Trophoblast cell (in vitro differentiated cells and primary cell): ENCODE measurements around the gene HOXB6.

Experiments used
- DNase-seq, 2 donors: peaks; one replicate each; pipeline ENCODE4 v3.0.0-alpha.2; 2016
- H2AFZ ChIP-seq: 2 replicates; pipeline ENCODE4 v1.6.1; 2013; ENCODE audit warnings: low read length, moderate library complexity, mild to moderate bottlenecking; ENCODE audit not compliant: insufficient read depth, poor library complexity
- H2AK5ac ChIP-seq: 2 replicates; pipeline ENCODE4 v1.6.1; 2013; ENCODE audit warnings: mild to moderate bottlenecking, low read length
- H2BK120ac ChIP-seq: 2 replicates; pipeline ENCODE4 v1.6.1; 2013; ENCODE audit warnings: low read length, mild to moderate bottlenecking, moderate library complexity; ENCODE audit not compliant: insufficient read depth, poor library complexity
- H2BK12ac ChIP-seq: 2 replicates; pipeline ENCODE4 v1.6.1; 2013; ENCODE audit warnings: mild to moderate bottlenecking, low read length, moderate library complexity
- H2BK5ac ChIP-seq: 2 replicates; pipeline ENCODE4 v1.6.1; 2013; ENCODE audit warnings: low read length, low read depth, moderate library complexity, mild to moderate bottlenecking; ENCODE audit not compliant: poor library complexity
- H3K14ac ChIP-seq: 2 replicates; pipeline ENCODE4 v1.6.1; 2013; ENCODE audit warnings: mild to moderate bottlenecking, low read length
- H3K18ac ChIP-seq: 2 replicates; pipeline ENCODE4 v1.6.1; 2013; ENCODE audit warnings: mild to moderate bottlenecking, low read length
- H3K23ac ChIP-seq: 2 replicates; pipeline ENCODE4 v1.6.1; 2013; ENCODE audit warnings: low read length
- H3K27ac ChIP-seq: 2 replicates; pipeline ENCODE4 v1.5.1; 2013; ENCODE audit warnings: low read depth, mild to moderate bottlenecking, inconsistent platforms, low read length, moderate library complexity
- H3K27me3 ChIP-seq: 2 replicates; pipeline ENCODE4 v1.6.1; 2013; ENCODE audit warnings: inconsistent platforms, mild to moderate bottlenecking, low read length, moderate library complexity; ENCODE audit not compliant: insufficient read depth
- H3K36me3 ChIP-seq, 2 experiments: 1 replicate in 1 of 2; 2 replicates in 1 of 2; pipeline ENCODE4 v1.6.1; 2013; ENCODE audit warnings: low read length in 2 of 2, mild to moderate bottlenecking in 2 of 2, moderate library complexity in 1 of 2; ENCODE audit not compliant: insufficient read depth in 2 of 2, control insufficient read depth in 1 of 2
- H3K4ac ChIP-seq: 2 replicates; pipeline ENCODE4 v1.6.1; 2013; ENCODE audit warnings: low read depth, mild to moderate bottlenecking, low read length, moderate library complexity
- H3K4me1 ChIP-seq, 2 experiments: 1 replicate in 1 of 2; 2 replicates in 1 of 2; pipeline ENCODE4 v1.6.1; 2013; ENCODE audit warnings: low read length in 2 of 2, mild to moderate bottlenecking in 2 of 2, moderate library complexity in 1 of 2; ENCODE audit not compliant: insufficient read depth in 2 of 2, control insufficient read depth in 1 of 2
- H3K4me2 ChIP-seq: 2 replicates; pipeline ENCODE4 v1.6.1; 2013; ENCODE audit warnings: inconsistent platforms, mild to moderate bottlenecking, low read length, moderate library complexity
- H3K4me3 ChIP-seq: 2 replicates; pipeline ENCODE4 v1.5.1; 2013; ENCODE audit warnings: mild to moderate bottlenecking, low read depth, low read length, inconsistent platforms
- H3K79me1 ChIP-seq: one replicate; pipeline ENCODE4 v1.6.1; 2013; ENCODE audit warnings: low read length
- H3K79me2 ChIP-seq: 2 replicates; pipeline ENCODE4 v1.6.1; 2013; ENCODE audit warnings: low read length, mild to moderate bottlenecking; ENCODE audit not compliant: control insufficient read depth, insufficient read depth, poor library complexity
- H3K9ac ChIP-seq: 2 replicates; pipeline ENCODE4 v1.6.1; 2013; ENCODE audit warnings: mild to moderate bottlenecking, low read length
- H3K9me3 ChIP-seq: 2 replicates; pipeline ENCODE4 v1.6.1; 2013; ENCODE audit warnings: low read depth, mild to moderate bottlenecking, control low read depth, inconsistent platforms, low read length; ENCODE audit not compliant: insufficient read depth
- H4K12ac ChIP-seq: 2 replicates; pipeline ENCODE4 v1.6.1; 2013; ENCODE audit warnings: low read depth, mild to moderate bottlenecking, low read length, moderate library complexity
- H4K8ac ChIP-seq: 2 replicates; pipeline ENCODE4 v1.6.1; 2013; ENCODE audit warnings: low read depth, mild to moderate bottlenecking, low read length, moderate library complexity
- H4K91ac ChIP-seq: one replicate; pipeline ENCODE4 v1.6.1; 2013; ENCODE audit warnings: low read depth, mild to moderate bottlenecking, low read length, moderate library complexity
- WGBS: extraction: QIAGEN DNeasy Blood & Tissue Kit; methylation state at CpG from one replicate; pipeline ENCODE4 v1.1.7; 2013; ENCODE audit warnings: missing lambda C conversion rate; ENCODE audit not compliant: insufficient read length, insufficient coverage; ENCODE audit errors: extremely low coverage; 5-methylcytosine and 5-hydroxymethylcytosine counted together

The HOXB6 gene

GRCh38 chr17:48615047-48615962 lies 10.5 kb upstream of the HOXB6 start, which contains the start of gene HOXB8:
TSS of gene HOXB8 (minus strand) at chr17:48615292. CDS start at chr17:48614704, 588 bp downstream.
- Histone ChIP-seq H3K4me3 (peak within 1 kb of the TSS; percentile 53), H2BK12ac (no peak within 1 kb of the TSS), H3K79me1 (peaks cover 14% of the 10 kb centered on the region), H3K4me2 (peak within 1 kb of the TSS; percentile 63), H3K18ac (peak within 1 kb of the TSS; percentile 56), H3K4me1 (peaks cover 9 to 16% of the 10 kb centered on the region in 2 experiments), H2BK120ac (no peak within 1 kb of the TSS), H2AK5ac (no peak within 1 kb of the TSS), H2BK5ac (no peak within 1 kb of the TSS), H3K79me2 (peaks cover 3% of the 10 kb centered on the region), H3K9me3 (peaks cover 4% of the 10 kb centered on the region), H3K27ac (no peak within 1 kb of the TSS), H3K36me3 (no peaks in the 10 kb centered on the region), H3K23ac (no peak within 1 kb of the TSS), H4K91ac (no peak within 1 kb of the TSS), H4K8ac (no peak within 1 kb of the TSS), H3K14ac (no peak within 1 kb of the TSS), H3K4ac (no peak within 1 kb of the TSS), H2AFZ (peak within 1 kb of the TSS; percentile 82), H3K9ac (no peak within 1 kb of the TSS), H4K12ac (no peak within 1 kb of the TSS), H3K27me3 (peaks cover 62% of the 10 kb centered on the region)
- no peak for DNase-seq
- no CpG with 5 or more reads among the region's 41 CpGs for WGBS

GRCh38 chr17:48613862-48614694 lies 9.3 kb upstream of the HOXB6 start:
- peaks cover 49% of the 10 kb centered on the region for H3K27me3 ChIP-seq
- peaks cover 2% of the 10 kb centered on the region for H3K9me3 ChIP-seq
- H3K23ac ChIP-seq = no peak overlapping the region
- no peak overlapping the region for H2BK120ac ChIP-seq
- H3K4ac ChIP-seq = no peak overlapping the region
- peaks cover 5% of the 10 kb centered on the region for H3K79me2 ChIP-seq
- no peak overlapping the region for H3K9ac ChIP-seq
- H3K4me3 ChIP-seq = peak overlapping the region; percentile 53
- H2BK5ac ChIP-seq = no peak overlapping the region
- H3K14ac ChIP-seq = no peak overlapping the region
- H2AFZ ChIP-seq = peak overlapping the region; percentile 82
- no peak overlapping the region for H4K91ac ChIP-seq
- peak overlapping the region; percentile 63 for H3K4me2 ChIP-seq
- no peak overlapping the region for H4K12ac ChIP-seq
- H3K18ac ChIP-seq = peak overlapping the region; percentile 56
- H2AK5ac ChIP-seq = no peak overlapping the region
- H3K36me3 ChIP-seq = no peaks in the 10 kb centered on the region
- H3K79me1 ChIP-seq = peaks cover 18% of the 10 kb centered on the region
- peak in 1 of 2 donors; percentile 29 for DNase-seq
- no peak overlapping the region for H2BK12ac ChIP-seq
- no CpG with 5 or more reads among the region's 55 CpGs for WGBS
- H3K27ac ChIP-seq = no peak overlapping the region
- H4K8ac ChIP-seq = no peak overlapping the region
- H3K4me1 ChIP-seq = peaks cover 14 to 16% of the 10 kb centered on the region in 2 experiments

- H3K9ac ChIP-seq = peak overlapping the region; percentile 10
- peak overlapping the region; percentile 58 for H3K4me3 ChIP-seq
- H3K4me2 ChIP-seq = peak overlapping the region; percentile 86
- WGBS = no CpG with 5 or more reads among the region's 67 CpGs
- H3K27me3 ChIP-seq = peaks cover 43% of the 10 kb centered on the region
- no peak overlapping the region for H3K23ac ChIP-seq
- H2BK5ac ChIP-seq = peak overlapping the region; percentile 22
- peak in 1 of 2 donors; percentile 52 for DNase-seq
- no peak overlapping the region for H2BK12ac ChIP-seq
- H2AFZ ChIP-seq = peak overlapping the region; percentile 61
- peaks cover 5% of the 10 kb centered on the region for H3K79me2 ChIP-seq
- peaks cover 2% of the 10 kb centered on the region for H3K9me3 ChIP-seq
- peak overlapping the region; percentile 53 for H4K91ac ChIP-seq
- H3K4me1 ChIP-seq = peaks cover 14 to 16% of the 10 kb centered on the region in 2 experiments
- no peak overlapping the region for H4K12ac ChIP-seq
- no peak overlapping the region for H2BK120ac ChIP-seq
- no peak overlapping the region for H4K8ac ChIP-seq
- peaks cover 18% of the 10 kb centered on the region for H3K79me1 ChIP-seq
- no peak overlapping the region for H3K18ac ChIP-seq
- no peak overlapping the region for H3K27ac ChIP-seq
- no peak overlapping the region for H3K4ac ChIP-seq
- H2AK5ac ChIP-seq = no peak overlapping the region
- no peaks in the 10 kb centered on the region for H3K36me3 ChIP-seq
- H3K14ac ChIP-seq = peak overlapping the region; percentile 20
Measured at GRCh38 chr17:48612854-48613691, 8.3 kb upstream of the HOXB6 start.

- no peaks in the 10 kb centered on the region for H3K36me3 ChIP-seq
- H3K27me3 ChIP-seq = peaks cover 37% of the 10 kb centered on the region
- H4K12ac ChIP-seq = no peak overlapping the region
- H3K4ac ChIP-seq = no peak overlapping the region
- no peak overlapping the region for H3K23ac ChIP-seq
- peak overlapping the region; percentile 86 for H3K4me2 ChIP-seq
- H2AFZ ChIP-seq = no peak overlapping the region
- H4K8ac ChIP-seq = peak overlapping the region; percentile 49
- no CpG with 5 or more reads among the region's 15 CpGs for WGBS
- H3K4me1 ChIP-seq = peaks cover 13 to 14% of the 10 kb centered on the region in 2 experiments
- H3K79me1 ChIP-seq = peaks cover 18% of the 10 kb centered on the region
- no peak overlapping the region for H3K14ac ChIP-seq
- H2BK12ac ChIP-seq = no peak overlapping the region
- H3K18ac ChIP-seq = no peak overlapping the region
- no peak overlapping the region for H4K91ac ChIP-seq
- H3K27ac ChIP-seq = no peak overlapping the region
- H2BK5ac ChIP-seq = no peak overlapping the region
- peaks cover 5% of the 10 kb centered on the region for H3K79me2 ChIP-seq
- H2BK120ac ChIP-seq = no peak overlapping the region
- H3K9ac ChIP-seq = no peak overlapping the region
- H3K4me3 ChIP-seq = no peak overlapping the region
- no peak overlapping the region for H2AK5ac ChIP-seq
- H3K9me3 ChIP-seq = peaks cover 2% of the 10 kb centered on the region
- DNase-seq = no peak
Measured at GRCh38 chr17:48612456-48612853, 7.7 kb upstream of the HOXB6 start.
